ENCODE data around the gene DLX6.

Gene DLX6

GRCh38 chr7:96973986-96974385, 31.4 kb upstream of the DLX6 start:
- Histone ChIP-seq H3K36me3 (no peaks in the 10 kb centered on the region), H3K4me1 (peaks cover 0 to 24% (median 15%) of the 10 kb centered on the region in 4 donors), H3K27me3 (no peaks in the 10 kb centered on the region), H3K27ac (peak overlapping the region; percentile 33 to 48), H3K9me3 (no peaks in the 10 kb centered on the region), H3K4me3 (no peak overlapping the region)
- intact Hi-C loops (cut with DNase I; ENCODE audit: low total_unique reads): no loop called here
- DNase-seq: no peak
- TF ChIP-seq, protein P1, sequence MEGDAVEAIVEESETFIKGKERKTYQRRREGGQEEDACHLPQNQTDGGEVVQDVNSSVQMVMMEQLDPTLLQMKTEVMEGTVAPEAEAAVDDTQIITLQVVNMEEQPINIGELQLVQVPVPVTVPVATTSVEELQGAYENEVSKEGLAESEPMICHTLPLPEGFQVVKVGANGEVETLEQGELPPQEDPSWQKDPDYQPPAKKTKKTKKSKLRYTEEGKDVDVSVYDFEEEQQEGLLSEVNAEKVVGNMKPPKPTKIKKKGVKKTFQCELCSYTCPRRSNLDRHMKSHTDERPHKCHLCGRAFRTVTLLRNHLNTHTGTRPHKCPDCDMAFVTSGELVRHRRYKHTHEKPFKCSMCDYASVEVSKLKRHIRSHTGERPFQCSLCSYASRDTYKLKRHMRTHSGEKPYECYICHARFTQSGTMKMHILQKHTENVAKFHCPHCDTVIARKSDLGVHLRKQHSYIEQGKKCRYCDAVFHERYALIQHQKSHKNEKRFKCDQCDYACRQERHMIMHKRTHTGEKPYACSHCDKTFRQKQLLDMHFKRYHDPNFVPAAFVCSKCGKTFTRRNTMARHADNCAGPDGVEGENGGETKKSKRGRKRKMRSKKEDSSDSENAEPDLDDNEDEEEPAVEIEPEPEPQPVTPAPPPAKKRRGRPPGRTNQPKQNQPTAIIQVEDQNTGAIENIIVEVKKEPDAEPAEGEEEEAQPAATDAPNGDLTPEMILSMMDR (IDR thresholded peaks at IDR 0.05): no peak

GRCh38 chr7:96976106-96976505, 29.2 kb upstream of the DLX6 start:
- Histone ChIP-seq H3K4me3 (no peak overlapping the region), H3K27me3 (no peaks in the 10 kb centered on the region), H3K36me3 (no peaks in the 10 kb centered on the region), H3K9me3 (no peaks in the 10 kb centered on the region), H3K27ac (no peak overlapping the region), H3K4me1 (peaks cover 0 to 24% (median 15%) of the 10 kb centered on the region in 4 donors)
- intact Hi-C loops (cut with DNase I; ENCODE audit: low total_unique reads): no loop called here
- no peak for DNase-seq
- TF ChIP-seq, protein P1 (IDR thresholded peaks at IDR 0.05): no peak

DNA sequence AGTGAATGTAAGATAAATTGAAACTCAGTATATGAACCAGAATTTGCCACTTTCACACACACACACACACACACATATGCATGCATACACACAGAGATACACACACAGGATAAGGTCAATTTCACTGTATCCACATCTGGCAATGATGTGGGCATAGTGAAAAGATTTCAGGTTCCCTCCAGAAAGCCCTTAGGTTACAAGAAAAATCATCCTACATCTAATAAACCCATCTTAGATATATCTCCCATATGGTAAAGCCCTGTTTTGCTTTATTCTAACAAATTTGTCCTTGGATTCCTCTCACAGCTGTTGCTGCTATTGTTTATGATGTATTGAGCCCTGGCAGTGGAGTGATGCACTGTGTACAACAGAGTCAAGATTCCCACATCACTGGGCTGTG, 27.9 kb upstream of the DLX6 start:
- H3K36me3 ChIP-seq: no peaks in the 10 kb centered on the region
- TF ChIP-seq, protein P1 (IDR thresholded peaks at IDR 0.05): no peak
- peaks cover 0 to 24% (median 15%) of the 10 kb centered on the region in 4 donors for H3K4me1 ChIP-seq
- no peak overlapping the region for H3K4me3 ChIP-seq
- no peaks in the 10 kb centered on the region for H3K9me3 ChIP-seq
- peaks cover 0 to 2% of the 10 kb centered on the region in 2 donors for H3K27me3 ChIP-seq
- intact Hi-C loops (cut with DNase I; ENCODE audit: low total_unique reads): no loop called here
- no peak for DNase-seq
- H3K27ac ChIP-seq: no peak overlapping the region

DNA sequence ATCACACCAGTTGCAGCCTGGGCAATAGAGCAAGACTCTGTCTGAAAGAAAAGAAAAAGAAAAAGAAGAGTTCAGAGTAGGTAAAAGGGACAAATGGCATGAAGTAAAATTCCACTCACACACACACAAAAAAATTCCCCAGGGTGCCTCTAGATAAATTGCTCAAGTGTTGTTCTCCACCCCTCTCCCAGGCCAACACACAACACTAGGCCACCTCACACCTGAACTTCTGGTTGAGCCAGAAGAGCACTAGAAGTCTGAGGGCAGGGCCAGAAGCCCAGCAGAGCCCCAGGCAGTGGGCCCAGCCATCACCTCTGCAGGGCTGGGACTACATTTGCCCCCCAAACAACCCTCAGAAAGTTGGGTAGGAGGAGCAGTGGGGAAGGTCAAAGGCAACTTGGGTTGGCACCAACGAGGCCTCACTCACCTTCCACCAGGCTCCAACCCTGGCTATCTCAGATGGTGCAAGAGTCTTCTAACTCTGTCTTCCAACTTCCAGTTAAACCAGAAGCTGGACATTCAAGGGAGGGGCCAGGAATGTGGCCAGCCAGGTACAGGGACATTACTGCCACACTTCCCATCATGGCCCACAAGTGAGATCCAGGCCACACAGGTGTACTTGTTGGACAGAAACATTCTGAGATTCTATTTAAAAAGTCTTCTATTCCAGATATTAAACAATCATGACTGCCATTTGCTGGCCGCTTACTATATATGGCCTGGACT, 25.6 kb upstream of the DLX6 start:
- TF ChIP-seq, protein P1 (IDR thresholded peaks at IDR 0.05): no peak
- intact Hi-C loops (cut with DNase I; ENCODE audit: low total_unique reads): no loop called here
- peaks cover 0 to 4% (median 2%) of the 10 kb centered on the region in 4 donors for H3K4me1 ChIP-seq
- DNase-seq: no peak
- no peak overlapping the region for H3K4me3 ChIP-seq
- H3K27ac ChIP-seq: no peak overlapping the region
- H3K27me3 ChIP-seq: peaks cover 0 to 9% of the 10 kb centered on the region in 2 donors
- no peaks in the 10 kb centered on the region for H3K36me3 ChIP-seq
- no peaks in the 10 kb centered on the region for H3K9me3 ChIP-seq

- TF ChIP-seq, protein P1 (IDR thresholded peaks at IDR 0.05): no peak
- no peak overlapping the region for H3K4me3 ChIP-seq
- DNase-seq: no peak
- no peak overlapping the region for H3K27ac ChIP-seq
- intact Hi-C loops (cut with DNase I; ENCODE audit: low total_unique reads): no loop called here
- no peaks in the 10 kb centered on the region for H3K36me3 ChIP-seq
- no peaks in the 10 kb centered on the region for H3K9me3 ChIP-seq
- H3K4me1 ChIP-seq: no peaks in the 10 kb centered on the region
- H3K27me3 ChIP-seq: peaks cover 0 to 25% of the 10 kb centered on the region in 2 donors
Observed at GRCh38 chr7:96982586-96982985, 22.8 kb upstream of the DLX6 start.

All from tibial artery (tissue), 4 donors.